Measurements from ENCODE around the gene CFL1.

- TF ChIP-seq SMC3 (IDR thresholded peaks at IDR 0.05; ENCODE audit: borderline replicate concordance, low read length) (no peak), CTCF (IDR thresholded peaks at IDR 0.05 in 2 of 3, conservative IDR thresholded peaks at IDR 0.05 in 1 of 3; ENCODE audit: control insufficient read depth in 2 of 3, extremely low read depth in 1 of 3, insufficient read depth in 1 of 3, low read depth in 3 of 3, low read length in 3 of 3) (no peak), SREBF2 (IDR thresholded peaks at IDR 0.05; ENCODE audit: low read length) (no peak), RELA (IDR thresholded peaks at IDR 0.05; ENCODE audit: borderline replicate concordance, partially characterized antibody) (no peak), EP300 (IDR thresholded peaks at IDR 0.05; ENCODE audit: borderline replicate concordance in 1 of 2, control insufficient read depth in 1 of 2, low read depth in 2 of 2, low read length in 2 of 2) (no peak), FOXM1 (IDR thresholded peaks at IDR 0.05; ENCODE audit: low read depth, low read length) (no peak), ATF2 (IDR thresholded peaks at IDR 0.05; ENCODE audit: low read length) (no peak), PBX3 (IDR thresholded peaks at IDR 0.05; ENCODE audit: insufficient replicate concordance, low read depth, low read length) (no peak), POLR2A (IDR thresholded peaks at IDR 0.05; ENCODE audit: low read depth, low read length) (no peak)
These were observed 41.3 kb downstream of the CFL1 start for GRCh38 chr11:65816696-65817095.

All from GM12878 (cell line).